K562 (cell line): ENCODE data around the gene IL6ST.

Source experiments
- CAMTA2 ChIP-seq: fragments of 250-450 bp; sonication (Bioruptor Pico); conservative IDR thresholded peaks from 2 replicates; pipeline ENCODE4 v1.5.1; 2022
- CCAR2 ChIP-seq: fragments of 200-400 bp; formaldehyde crosslinking; IDR thresholded peaks from 2 replicates; pipeline ENCODE4 v1.6.1; 2017; ENCODE audit warnings: mild to moderate bottlenecking, low read depth, low read length
- CTCF ChIP-seq, 3 experiments: IDR thresholded peaks in 2 of 3; conservative IDR thresholded peaks in 1 of 3; 2 replicates each; pipeline ENCODE4 v1.5.1; 2011 to 2012; ENCODE audit warnings: low read length in 3 of 3, mild to moderate bottlenecking in 3 of 3, control low read depth in 2 of 3, improper control_type of control experiment in 1 of 3, inconsistent platforms in 1 of 3, low read depth in 1 of 3, mixed read lengths in 1 of 3, moderate library complexity in 1 of 3; ENCODE audit not compliant: insufficient read depth in 2 of 3
- ELF1 ChIP-seq: fragments of 200-800 bp; sonication (Bioruptor generic); IDR thresholded peaks from 2 replicates; pipeline ENCODE4 v1.6.1; 2016; ENCODE audit warnings: missing genetic modification characterization, missing compliant biosample characterization
- GATAD2B ChIP-seq: fragments of 450-650 bp; IDR thresholded peaks from 2 replicates; pipeline ENCODE4 v1.6.1; 2017; ENCODE audit warnings: mild to moderate bottlenecking, borderline replicate concordance
- NFRKB ChIP-seq: fragments of 450-650 bp; IDR thresholded peaks from 2 replicates; pipeline ENCODE4 v1.6.1; 2016; ENCODE audit warnings: low read depth
- PCBP2 ChIP-seq: fragments of 200-400 bp; formaldehyde crosslinking; IDR thresholded peaks from 2 replicates; pipeline ENCODE4 v1.6.1; 2018; ENCODE audit warnings: low read length, low read depth, mild to moderate bottlenecking, moderate library complexity; ENCODE audit not compliant: poor library complexity, severe bottlenecking
- PKNOX1 ChIP-seq: fragments of 450-650 bp; IDR thresholded peaks from 2 replicates; pipeline ENCODE4 v1.6.1; 2016
- SMAD1 ChIP-seq: fragments of 150-350 bp; IDR thresholded peaks from 2 replicates; pipeline ENCODE4 v1.6.1; 2014; ENCODE audit warnings: low read length, low read depth; ENCODE audit not compliant: partially characterized antibody
- SP1 ChIP-seq: sonication (generic); formaldehyde crosslinking; IDR thresholded peaks from 2 replicates; pipeline ENCODE4 v1.8.1; 2022; ENCODE audit warnings: mild to moderate bottlenecking, missing genetic modification reagents
- ZNF41 ChIP-seq: fragments of 250-450 bp; sonication (Bioruptor Pico); conservative IDR thresholded peaks from 2 replicates; pipeline ENCODE4 v1.4.0; 2020; ENCODE audit warnings: mild to moderate bottlenecking
- ZNF740 ChIP-seq, 3 experiments: fragments of 200-800 bp in 1 of 3; sonication (Bioruptor generic) in 1 of 3; sonication (generic) in 1 of 3; formaldehyde crosslinking in 1 of 3; IDR thresholded peaks; 2 replicates each; pipeline versions ENCODE4 v1.6.1 to v1.8.0; 2016 to 2022; ENCODE audit warnings: mild to moderate bottlenecking in 2 of 3, missing compliant biosample characterization in 2 of 3, missing genetic modification characterization in 2 of 3, missing genetic modification reagents in 1 of 3

- no peak for TF ChIP-seq CTCF (IDR thresholded peaks at IDR 0.05 in 2 of 3, conservative IDR thresholded peaks at IDR 0.05 in 1 of 3; ENCODE audit: insufficient read depth in 2 of 3, low read depth in 1 of 3, low read length in 3 of 3)
- TF ChIP-seq NFRKB = no peak
- no peak for TF ChIP-seq PKNOX1
- no peak for TF ChIP-seq PCBP2
- no peak for TF ChIP-seq ELF1 (tag)
- no peak for TF ChIP-seq SP1 (CRISPR knock-in tag)
- no peak for TF ChIP-seq GATAD2B
- TF ChIP-seq CCAR2 = no peak
- TF ChIP-seq CAMTA2 (CRISPR knock-in tag) = no peak
- TF ChIP-seq ZNF41 (CRISPR knock-in tag) = no peak
- TF ChIP-seq ZNF740 (CRISPR knock-in tag; IDR thresholded peaks at IDR 0.05) = no peak
- TF ChIP-seq ZNF740 (tag; IDR thresholded peaks at IDR 0.05) = no peak
- no peak for TF ChIP-seq SMAD1
Observed at GRCh38 chr5:55927861-55928655, 66.7 kb downstream of the IL6ST start.
